ENCODE measurements around the gene ACSF2.

GRCh38 chr17:50514388-50514787, 88.4 kb downstream of the ACSF2 start:
- TF ChIP-seq CTCF (IDR thresholded peaks at IDR 0.05) (no peak), POLR2A (IDR thresholded peaks at IDR 0.05) (no peak)
